Measurements from ENCODE around the gene DXO. TPM values are rescaled to one million over a fixed set of nuclear protein-coding genes. Genes with fewer than 3 reads are reported as not detected.

DXO gene
- total and polyA plus RNA-seq, 2 of the 4 experiments (the other 2 are of a cell fraction) = 9.3 to 21.4 TPM

DNA sequence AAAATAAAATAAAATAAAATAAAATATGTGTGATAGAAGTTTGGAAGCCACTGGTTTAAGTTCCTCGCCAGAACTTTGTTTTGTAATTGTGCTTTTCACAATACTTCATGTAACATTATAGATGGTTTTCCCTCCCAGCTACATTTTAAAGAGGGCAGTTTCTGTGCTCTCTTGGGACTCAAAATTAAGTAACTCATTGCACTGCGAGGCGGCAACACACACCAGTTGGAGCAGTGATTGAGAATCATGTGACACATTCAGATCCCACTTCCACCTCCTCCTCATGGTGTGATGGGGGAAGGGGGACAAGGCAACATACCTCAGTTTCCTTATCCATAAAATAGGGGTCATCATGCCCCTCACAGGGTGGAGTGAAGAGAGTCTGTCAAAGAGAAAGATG is 36.9 kb downstream of the DXO start:
- Histone ChIP-seq H3K9ac (ENCODE audit: low read depth, low read length) (no peak overlapping the region), H3K27ac (ENCODE audit: insufficient read depth, low read length) (no peak overlapping the region), H2AK9ac (replicated peaks; ENCODE audit: low read depth, low read length, poor library complexity) (no peak overlapping the region), H4K8ac (ENCODE audit: low read depth in 2 of 2, low read length in 2 of 2) (no peak overlapping the region), H4K91ac (ENCODE audit: insufficient read depth, low read depth, low read length) (no peak overlapping the region), H4K20me1 (ENCODE audit: insufficient read depth, low read length) (no peaks in the 10 kb centered on the region), H3K36me3 (ENCODE audit: control insufficient read depth, insufficient read depth, low read length) (no peaks in the 10 kb centered on the region), H4K5ac (ENCODE audit: low read depth, low read length) (no peak overlapping the region), H3K79me1 (ENCODE audit: low read depth in 1 of 2, low read length in 2 of 2) (no peaks in the 10 kb centered on the region), H2BK5ac (ENCODE audit: low read depth, low read length, poor library complexity, severe bottlenecking) (no peak overlapping the region), H3K9me3 (ENCODE audit: control insufficient read depth, insufficient read depth, low read length) (no peaks in the 10 kb centered on the region), H3K23ac (ENCODE audit: low read depth, low read length) (no peak overlapping the region), H3K56ac (ENCODE audit: extremely low read depth, insufficient read depth, low read length) (no peak overlapping the region), H2BK20ac (ENCODE audit: low read depth, low read length) (no peak overlapping the region), H3K4me3 (ENCODE audit: insufficient read depth, low read depth, low read length) (no peak overlapping the region), H3K14ac (replicated peaks; ENCODE audit: low read depth, low read length) (no peak overlapping the region), H3K18ac (ENCODE audit: low read depth, low read length) (no peak overlapping the region), H3K9me1 (ENCODE audit: insufficient read depth, low read length) (no peaks in the 10 kb centered on the region), H2BK15ac (ENCODE audit: low read depth, low read length) (no peak overlapping the region), H2AK5ac (ENCODE audit: low read depth, low read length) (no peak overlapping the region), H3K4me1 (ENCODE audit: control insufficient read depth, insufficient read depth, low read length) (peaks cover under 1% of the 10 kb centered on the region), H2AFZ (replicated peaks; ENCODE audit: low read length, poor library complexity) (no peak overlapping the region), H2BK120ac (ENCODE audit: low read depth, low read length) (no peak overlapping the region), H3K27me3 (ENCODE audit: control insufficient read depth, insufficient read depth, low read length) (peaks cover 8% of the 10 kb centered on the region), H3K4me2 (ENCODE audit: low read depth, low read length) (no peak overlapping the region), H3K4ac (ENCODE audit: low read depth, low read length) (no peak overlapping the region)
- POLR2A ChIA-PET (ENCODE audit: unreplicated experiment) = no interaction called here
- in situ Hi-C loops (cut with MboI; ENCODE audit: low sequenced_read_pairs) = no loop called here
- no CpG with 5 or more reads among the region's 3 CpGs for WGBS, 2 experiments (ENCODE audit: extremely low coverage in 2 of 2, insufficient read length in 1 of 2)
- TF ChIP-seq NFE2L2 (IDR thresholded peaks at IDR 0.05; ENCODE audit: low read depth, low read length) = no peak
- TF ChIP-seq CHD1 (IDR thresholded peaks at IDR 0.05; ENCODE audit: low read depth, low read length) = no peak
- no peak for TF ChIP-seq BHLHE40 (IDR thresholded peaks at IDR 0.05; ENCODE audit: low read depth, low read length)
- no peak for TF ChIP-seq RFX5 (IDR thresholded peaks at IDR 0.05; ENCODE audit: low read depth, low read length)
- TF ChIP-seq, protein P1, sequence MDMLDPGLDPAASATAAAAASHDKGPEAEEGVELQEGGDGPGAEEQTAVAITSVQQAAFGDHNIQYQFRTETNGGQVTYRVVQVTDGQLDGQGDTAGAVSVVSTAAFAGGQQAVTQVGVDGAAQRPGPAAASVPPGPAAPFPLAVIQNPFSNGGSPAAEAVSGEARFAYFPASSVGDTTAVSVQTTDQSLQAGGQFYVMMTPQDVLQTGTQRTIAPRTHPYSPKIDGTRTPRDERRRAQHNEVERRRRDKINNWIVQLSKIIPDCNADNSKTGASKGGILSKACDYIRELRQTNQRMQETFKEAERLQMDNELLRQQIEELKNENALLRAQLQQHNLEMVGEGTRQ (IDR thresholded peaks at IDR 0.05; ENCODE audit: low read depth, low read length) = no peak
- no peak for TF ChIP-seq FOS (IDR thresholded peaks at IDR 0.05; ENCODE audit: low read depth, low read length)
- no peak for TF ChIP-seq POLR2A (IDR thresholded peaks at IDR 0.05; ENCODE audit: low read depth, low read length)
- TF ChIP-seq MXI1 (IDR thresholded peaks at IDR 0.05; ENCODE audit: borderline replicate concordance, low read depth, low read length) = no peak
- TF ChIP-seq MAZ (IDR thresholded peaks at IDR 0.05; ENCODE audit: borderline replicate concordance, low read depth, low read length) = no peak
- TF ChIP-seq RAD21 (IDR thresholded peaks at IDR 0.05; ENCODE audit: low read length) = no peak
- no peak for TF ChIP-seq CTCF (conservative IDR thresholded peaks at IDR 0.05; ENCODE audit: low read depth, low read length)
- no peak for TF ChIP-seq CEBPB (IDR thresholded peaks at IDR 0.05; ENCODE audit: low read depth, low read length)
- no peak for TF ChIP-seq MAFK (IDR thresholded peaks at IDR 0.05; ENCODE audit: low read depth, low read length)
- TF ChIP-seq SMC3 (IDR thresholded peaks at IDR 0.05; ENCODE audit: low read depth, low read length) = no peak
- TF ChIP-seq RCOR1 (IDR thresholded peaks at IDR 0.05; ENCODE audit: insufficient replicate concordance, low read length) = no peak
- TF ChIP-seq, protein P2, sequence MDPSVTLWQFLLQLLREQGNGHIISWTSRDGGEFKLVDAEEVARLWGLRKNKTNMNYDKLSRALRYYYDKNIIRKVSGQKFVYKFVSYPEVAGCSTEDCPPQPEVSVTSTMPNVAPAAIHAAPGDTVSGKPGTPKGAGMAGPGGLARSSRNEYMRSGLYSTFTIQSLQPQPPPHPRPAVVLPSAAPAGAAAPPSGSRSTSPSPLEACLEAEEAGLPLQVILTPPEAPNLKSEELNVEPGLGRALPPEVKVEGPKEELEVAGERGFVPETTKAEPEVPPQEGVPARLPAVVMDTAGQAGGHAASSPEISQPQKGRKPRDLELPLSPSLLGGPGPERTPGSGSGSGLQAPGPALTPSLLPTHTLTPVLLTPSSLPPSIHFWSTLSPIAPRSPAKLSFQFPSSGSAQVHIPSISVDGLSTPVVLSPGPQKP (IDR thresholded peaks at IDR 0.05; ENCODE audit: borderline replicate concordance, low read depth, low read length) = no peak
- DNase-seq = no peak
- BruUV-seq (replicated peaks) = no TSS peak
- intact Hi-C loops (cut with micrococcal nuclease) = no loop called here
- ATAC-seq (ENCODE audit: low read depth) = no peak
- CTCF ChIA-PET = no interaction called here
- dilution Hi-C loops (cut with HindIII; ENCODE audit: low sequenced_read_pairs, unreplicated experiment) = no loop called here
